Right atrium auricular region (tissue), 2 donors: Measurements from ENCODE around the gene SLC66A2. TPM values are rescaled to one million over a fixed set of nuclear protein-coding genes. Genes with fewer than 3 reads are reported as not detected.
A peak's percentile ranks its signal among the peaks of the same experiment; 100 is the strongest.

Experiments
- DNase-seq: peaks from one replicate; pipeline ENCODE4 v3.0.0-alpha.2; 2019; ENCODE audit warnings: low spot score
- H3K27ac ChIP-seq, 2 donors: fragments of 200-600 bp; sonication (generic); 1 replicate in 1 of 2; 2 replicates in 1 of 2; pipeline ENCODE4 v1.5.1; 2016 to 2019
- H3K27me3 ChIP-seq, 2 donors: fragments of 200-600 bp; sonication (generic); one replicate each; pipeline versions ENCODE4 v1.5.1 to v1.6.0; 2017 to 2019
- H3K36me3 ChIP-seq: fragments of 200-600 bp; sonication (generic); one replicate; pipeline ENCODE4 v1.5.1; 2016
- H3K4me1 ChIP-seq, 2 donors: fragments of 200-600 bp; sonication (generic); one replicate each; pipeline versions ENCODE4 v1.5.1 to v1.6.0; 2017 to 2019
- H3K4me3 ChIP-seq, 2 donors: fragments of 200-600 bp; sonication (generic); 1 replicate in 1 of 2; 2 replicates in 1 of 2; pipeline ENCODE4 v1.5.1; 2017 to 2019; ENCODE audit warnings: mild to moderate bottlenecking in 1 of 2, moderate library complexity in 1 of 2
- H3K9me3 ChIP-seq, 2 donors: fragments of 200-600 bp; sonication (generic); one replicate each; pipeline ENCODE4 v1.5.1; 2019
- total RNA-seq, 2 donors: library from RNA; depleted of rRNA; stranded (reverse); fragments of >200 nt; gene quantifications; one replicate each; pipeline ENCODE4 v1.1.0, GENCODE V29; 2016
- TF ChIP-seq, protein P1 (sequence below), 2 donors: fragments of 200-600 bp; sonication (generic); IDR thresholded peaks; one replicate each; pipeline ENCODE4 v1.5.1; 2019; ENCODE audit warnings: antibody characterized with exemption in 2 of 2

Gene SLC66A2
- total RNA-seq, 2 donors from 2014 or later, result 21.4 to 22.9 TPM

DNA sequence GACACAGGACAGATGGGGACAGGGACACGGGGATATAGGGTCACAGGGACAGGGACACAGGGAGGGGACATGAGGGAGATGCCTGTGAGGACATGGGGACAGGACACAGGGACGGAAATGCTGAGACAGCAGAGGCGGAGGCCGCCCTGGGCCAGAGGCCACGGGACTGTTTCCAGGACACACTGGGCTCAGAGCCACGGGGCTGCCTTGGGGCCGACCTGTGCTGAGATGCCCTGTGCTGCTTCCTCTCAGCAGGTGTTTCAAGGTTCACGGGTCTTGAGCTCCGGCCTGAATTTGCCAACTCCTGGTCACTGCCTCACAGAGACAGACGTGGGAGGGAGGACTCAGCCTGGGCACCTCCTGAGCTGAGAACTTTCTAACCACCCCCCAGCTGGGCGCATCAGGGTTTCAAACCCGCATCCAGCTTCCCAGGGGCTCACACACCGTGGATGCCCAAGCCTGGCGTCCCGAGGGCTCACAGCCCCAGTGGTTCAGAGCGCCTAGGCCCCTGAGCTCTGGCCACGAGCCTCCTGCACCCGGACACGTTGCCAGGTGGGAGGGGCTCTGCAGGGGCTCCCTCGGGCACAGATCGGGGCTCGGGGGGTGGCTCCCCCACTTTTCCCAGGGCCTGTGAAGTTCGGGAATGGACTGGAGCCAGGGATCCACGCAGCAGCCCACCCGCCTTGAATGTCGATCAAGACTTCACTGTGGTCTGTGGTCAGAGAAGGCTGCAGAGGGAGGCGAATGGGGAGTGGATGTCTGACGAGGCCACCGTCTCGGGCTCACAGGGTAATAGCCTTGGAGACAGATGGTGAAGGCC lies 64.1 kb downstream of the SLC66A2 start:
- no peak overlapping the region for H3K4me3 ChIP-seq

DNA sequence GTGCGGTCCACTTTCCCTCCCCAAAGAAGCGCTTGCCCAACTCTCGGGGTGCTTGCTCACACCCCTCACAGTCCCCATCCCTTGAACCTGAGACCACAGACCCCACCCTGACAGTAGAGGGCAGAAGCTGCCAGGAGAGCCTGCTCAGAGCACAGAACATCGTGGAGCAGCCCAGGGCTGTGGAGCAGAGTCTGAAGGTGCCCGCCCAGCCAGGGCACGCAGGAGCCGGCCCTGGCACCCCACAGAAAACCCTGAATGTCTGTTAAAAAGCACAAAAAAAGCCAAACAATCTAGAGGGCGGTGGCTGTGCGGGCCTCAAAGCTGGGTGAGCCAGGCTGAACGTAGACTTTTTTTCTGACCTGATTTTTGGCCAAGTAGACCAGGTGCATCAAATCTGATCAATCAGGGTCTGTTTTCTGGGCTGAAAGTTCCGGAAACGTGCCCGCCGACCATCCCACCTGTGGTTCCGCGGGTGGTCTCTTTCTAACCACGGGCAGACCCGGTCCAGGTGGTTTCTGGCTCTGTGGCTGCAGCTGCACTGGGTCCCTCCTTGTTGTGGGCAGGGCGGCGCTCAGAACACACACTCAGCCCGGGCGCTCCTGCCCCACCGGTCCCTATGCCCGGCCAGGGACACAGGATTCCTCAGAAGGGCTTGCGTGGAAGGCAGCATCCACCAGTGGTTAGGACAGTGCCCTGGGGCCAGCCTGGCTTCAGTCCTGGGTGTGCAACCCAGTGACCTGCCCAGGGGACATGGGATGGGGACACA lies 66.3 kb downstream of the SLC66A2 start:
- no peaks in the 10 kb centered on the region for H3K27me3 ChIP-seq
- DNase-seq, result peak; percentile 47
- no peak overlapping the region for H3K27ac ChIP-seq
- H3K9me3 ChIP-seq, result peaks cover 0 to 3% of the 10 kb centered on the region in 2 donors
- H3K4me3 ChIP-seq, result no peak overlapping the region
- TF ChIP-seq, protein P1, sequence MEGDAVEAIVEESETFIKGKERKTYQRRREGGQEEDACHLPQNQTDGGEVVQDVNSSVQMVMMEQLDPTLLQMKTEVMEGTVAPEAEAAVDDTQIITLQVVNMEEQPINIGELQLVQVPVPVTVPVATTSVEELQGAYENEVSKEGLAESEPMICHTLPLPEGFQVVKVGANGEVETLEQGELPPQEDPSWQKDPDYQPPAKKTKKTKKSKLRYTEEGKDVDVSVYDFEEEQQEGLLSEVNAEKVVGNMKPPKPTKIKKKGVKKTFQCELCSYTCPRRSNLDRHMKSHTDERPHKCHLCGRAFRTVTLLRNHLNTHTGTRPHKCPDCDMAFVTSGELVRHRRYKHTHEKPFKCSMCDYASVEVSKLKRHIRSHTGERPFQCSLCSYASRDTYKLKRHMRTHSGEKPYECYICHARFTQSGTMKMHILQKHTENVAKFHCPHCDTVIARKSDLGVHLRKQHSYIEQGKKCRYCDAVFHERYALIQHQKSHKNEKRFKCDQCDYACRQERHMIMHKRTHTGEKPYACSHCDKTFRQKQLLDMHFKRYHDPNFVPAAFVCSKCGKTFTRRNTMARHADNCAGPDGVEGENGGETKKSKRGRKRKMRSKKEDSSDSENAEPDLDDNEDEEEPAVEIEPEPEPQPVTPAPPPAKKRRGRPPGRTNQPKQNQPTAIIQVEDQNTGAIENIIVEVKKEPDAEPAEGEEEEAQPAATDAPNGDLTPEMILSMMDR (IDR thresholded peaks at IDR 0.05), result no peak
- no peaks in the 10 kb centered on the region for H3K36me3 ChIP-seq
- H3K4me1 ChIP-seq, result no peaks in the 10 kb centered on the region

More for the DNA sequence above, 64.1 kb downstream of the SLC66A2 start:
- H3K27ac ChIP-seq, result no peak overlapping the region
- TF ChIP-seq, protein P1 (IDR thresholded peaks at IDR 0.05), result no peak
- H3K9me3 ChIP-seq, result peaks cover 0 to 21% of the 10 kb centered on the region in 2 donors
- no peak for DNase-seq
- no peaks in the 10 kb centered on the region for H3K36me3 ChIP-seq
- no peaks in the 10 kb centered on the region for H3K4me1 ChIP-seq
- no peaks in the 10 kb centered on the region for H3K27me3 ChIP-seq

DNA sequence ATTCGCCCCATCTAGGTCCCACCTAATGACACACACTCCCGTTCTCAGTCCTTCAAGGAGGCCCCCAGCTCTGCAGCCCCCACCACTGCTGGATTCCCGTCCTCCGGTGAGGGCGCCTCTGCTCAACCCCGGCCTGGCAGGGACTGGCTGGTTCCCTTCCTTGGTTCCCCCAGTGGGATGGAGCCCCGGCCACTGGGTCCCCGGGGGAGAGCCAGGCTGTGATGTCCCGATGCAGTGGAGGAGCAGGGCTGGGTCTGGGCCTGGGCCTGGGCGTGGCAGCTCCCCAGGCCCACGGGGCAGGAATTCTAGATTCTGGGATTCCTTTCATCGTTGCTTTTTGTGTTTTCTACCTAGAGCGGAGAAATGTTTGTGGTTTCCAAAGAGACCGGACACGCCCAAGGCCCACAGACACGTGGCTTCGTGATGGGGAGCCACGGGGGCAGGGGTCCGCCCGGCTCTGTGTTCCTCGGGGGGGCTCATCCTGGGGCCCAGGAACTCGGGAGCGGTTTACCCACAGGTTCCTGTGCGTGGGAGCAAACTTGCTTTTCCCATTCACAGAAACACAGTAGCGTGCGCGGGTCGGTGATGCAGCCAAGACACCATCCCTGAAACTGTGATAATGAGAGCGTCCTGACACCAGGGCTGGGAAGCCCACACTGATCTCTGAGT lies 67.0 kb downstream of the SLC66A2 start:
- Histone ChIP-seq H3K36me3 (no peaks in the 10 kb centered on the region), H3K9me3 (no peaks in the 10 kb centered on the region), H3K4me1 (no peaks in the 10 kb centered on the region), H3K27me3 (no peaks in the 10 kb centered on the region), H3K4me3 (no peak overlapping the region), H3K27ac (no peak overlapping the region)
- TF ChIP-seq, protein P1 (IDR thresholded peaks at IDR 0.05), result no peak
- DNase-seq, result no peak

DNA sequence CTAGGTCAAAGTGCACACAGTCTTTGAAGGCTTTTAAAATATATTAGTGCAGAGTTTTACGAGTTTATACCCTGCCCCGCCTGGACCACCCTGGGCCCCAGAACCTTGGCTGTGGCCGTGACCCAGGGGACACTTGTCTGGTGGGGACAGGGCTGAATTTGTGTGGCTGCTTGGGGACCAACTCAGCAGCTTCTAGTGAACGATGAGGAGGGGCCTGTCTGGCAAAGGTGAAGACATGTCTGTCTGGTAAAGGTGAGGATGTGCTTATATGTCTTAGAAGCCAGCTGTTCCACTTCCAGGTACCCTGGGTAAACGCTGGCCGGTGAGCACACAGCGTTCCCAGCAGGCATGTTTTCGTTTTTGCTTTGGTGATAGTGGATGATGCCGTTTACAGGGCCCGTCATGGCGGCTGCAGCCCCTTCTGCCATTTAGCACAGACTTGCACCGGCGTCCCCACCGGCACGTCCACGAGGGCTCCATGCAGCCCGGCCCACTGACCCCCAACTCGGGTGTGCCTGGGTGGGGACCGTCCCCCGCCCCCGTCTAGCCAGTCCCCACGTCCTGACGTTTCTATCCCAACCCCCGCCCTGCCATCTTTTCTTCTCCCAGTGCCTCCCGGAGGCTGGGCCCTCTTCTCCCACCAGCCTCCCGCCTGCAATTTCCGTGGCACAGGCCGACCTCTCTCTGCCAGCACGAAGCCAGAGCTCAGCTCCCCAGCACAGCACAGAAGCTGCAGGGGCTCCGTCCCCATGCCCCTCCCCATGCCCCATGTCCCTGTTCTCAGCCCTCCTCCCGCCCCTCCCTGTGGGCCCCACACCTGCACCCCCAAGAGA lies 67.8 kb downstream of the SLC66A2 start:
- TF ChIP-seq, protein P1 (IDR thresholded peaks at IDR 0.05), result no peak
- DNase-seq, result peak; percentile 34

More for the DNA sequence above, 67.8 kb downstream of the SLC66A2 start:
- Histone ChIP-seq H3K27me3 (no peaks in the 10 kb centered on the region), H3K9me3 (no peaks in the 10 kb centered on the region), H3K4me1 (no peaks in the 10 kb centered on the region), H3K27ac (no peak overlapping the region), H3K4me3 (no peak overlapping the region), H3K36me3 (no peaks in the 10 kb centered on the region)
